GM19193 (cell line): ENCODE results near the gene MAN2B1.

ENCODE experiments used
- POLR2A ChIP-seq: IDR thresholded peaks from 4 replicates; pipeline ENCODE4 v1.6.1; 2011; ENCODE audit not compliant: insufficient read depth, insufficient read length; ENCODE audit errors: extremely low read depth

Gene MAN2B1

GRCh38 chr19:12607631-12608030, 58.9 kb downstream of the MAN2B1 start:
- no peak for TF ChIP-seq POLR2A

- no peak for TF ChIP-seq POLR2A
Observed at GRCh38 chr19:12606796-12607195, 59.7 kb downstream of the MAN2B1 start.

- no peak for TF ChIP-seq POLR2A
Observed at GRCh38 chr19:12603714-12604113, 62.8 kb downstream of the MAN2B1 start.

GRCh38 chr19:12597594-12597993, 68.9 kb downstream of the MAN2B1 start:
- no peak for TF ChIP-seq POLR2A

GRCh38 chr19:12596927-12597548, 69.5 kb downstream of the MAN2B1 start:
- TF ChIP-seq POLR2A, result no peak
